HG02678 (cell line): Measurements from ENCODE around the gene MMP24.
"Not testable (repeated sequence)": the region's sequence is repeated elsewhere in the genome, so short reads cannot be mapped to it uniquely, and the experiment has no call there.

ENCODE experiments used
- ATAC-seq: cut with Tn5 transposase; IDR thresholded peaks from one replicate; pipeline ENCODE4 v1.9.1; 2021; ENCODE audit warnings: mild to moderate bottlenecking, moderate library complexity; ENCODE audit not compliant: unreplicated experiment

Gene MMP24

DNA sequence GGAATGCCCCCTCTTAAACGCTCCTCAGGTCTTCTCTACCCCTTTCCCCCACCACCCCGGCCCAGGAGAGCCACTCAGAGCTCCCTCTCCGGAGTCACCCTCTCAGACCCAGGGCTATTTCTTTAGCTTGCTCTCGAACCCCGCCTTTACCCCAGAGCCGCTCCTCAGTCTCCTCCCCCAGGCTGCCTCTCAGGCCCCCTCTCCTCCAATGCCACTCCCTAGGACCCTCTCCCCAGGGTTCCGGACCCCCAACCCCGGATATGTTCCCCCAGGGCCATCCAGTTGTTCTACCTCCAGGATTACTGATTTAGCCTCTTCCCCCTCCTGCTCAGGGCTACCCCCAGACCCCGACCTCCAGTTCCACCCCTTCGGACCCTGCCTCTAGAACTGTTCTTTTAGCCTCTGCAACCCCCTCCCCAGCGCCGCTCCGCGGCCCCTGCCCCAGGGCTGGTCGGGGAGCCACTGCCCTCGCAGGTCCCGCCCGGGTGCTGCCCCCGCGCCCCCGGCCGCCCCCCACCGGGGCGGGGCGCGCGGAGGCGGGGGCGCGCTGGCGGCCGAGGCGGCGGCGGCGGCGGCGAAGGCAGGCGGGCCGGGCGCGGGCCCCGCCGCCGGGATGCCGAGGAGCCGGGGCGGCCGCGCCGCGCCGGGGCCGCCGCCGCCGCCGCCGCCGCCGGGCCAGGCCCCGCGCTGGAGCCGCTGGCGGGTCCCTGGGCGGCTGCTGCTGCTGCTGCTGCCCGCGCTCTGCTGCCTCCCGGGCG, at the start of gene MMP24:
TSS of gene MMP24 (plus strand) at position 565 of the 758 bp plus-strand sequence. CDS start at position 614, 49 bp downstream.
- no peak for ATAC-seq

DNA sequence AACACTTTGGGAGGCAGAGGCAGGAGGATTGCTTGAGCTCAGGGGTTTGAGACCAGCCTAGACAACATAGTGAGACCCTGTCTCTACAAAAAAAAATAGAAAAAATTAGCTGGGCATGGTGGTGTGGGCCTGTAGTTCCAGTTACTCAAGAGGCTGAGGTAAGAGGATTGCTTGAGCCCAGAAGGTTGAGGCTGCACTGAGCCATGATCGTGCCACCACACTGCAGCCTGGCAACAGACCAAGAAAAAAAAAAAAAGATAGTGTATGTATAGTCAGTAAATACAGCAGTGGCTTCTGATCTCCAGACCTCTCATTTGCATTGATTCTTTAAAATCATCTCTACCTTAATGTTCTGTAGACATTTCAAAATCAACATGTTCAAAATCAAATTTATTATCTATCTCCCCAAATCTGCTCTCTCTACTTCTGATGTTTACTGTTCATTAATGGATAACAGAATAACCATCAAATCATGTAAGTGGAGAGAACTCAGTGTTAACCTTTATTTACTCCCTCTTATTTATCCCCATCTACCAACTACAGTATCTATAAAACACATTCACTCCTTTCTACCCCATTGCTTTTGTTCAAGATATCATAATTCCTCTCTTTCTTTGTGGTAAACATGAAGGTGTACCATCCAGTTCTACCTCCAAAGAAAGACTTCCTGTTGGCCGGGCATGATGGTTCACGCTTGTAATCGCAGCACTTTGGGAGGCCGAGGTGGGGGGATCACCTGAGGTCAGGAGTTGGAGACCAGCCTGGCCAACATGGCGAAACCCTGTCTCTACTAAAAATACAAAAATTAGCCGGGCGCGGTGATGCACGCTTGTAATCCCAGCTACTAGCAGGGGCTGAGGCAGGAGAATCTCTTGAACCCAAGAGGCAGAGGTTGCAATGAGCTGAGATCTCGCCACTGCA, 46.9 kb upstream of the MMP24 start:
- ATAC-seq: no peak

DNA sequence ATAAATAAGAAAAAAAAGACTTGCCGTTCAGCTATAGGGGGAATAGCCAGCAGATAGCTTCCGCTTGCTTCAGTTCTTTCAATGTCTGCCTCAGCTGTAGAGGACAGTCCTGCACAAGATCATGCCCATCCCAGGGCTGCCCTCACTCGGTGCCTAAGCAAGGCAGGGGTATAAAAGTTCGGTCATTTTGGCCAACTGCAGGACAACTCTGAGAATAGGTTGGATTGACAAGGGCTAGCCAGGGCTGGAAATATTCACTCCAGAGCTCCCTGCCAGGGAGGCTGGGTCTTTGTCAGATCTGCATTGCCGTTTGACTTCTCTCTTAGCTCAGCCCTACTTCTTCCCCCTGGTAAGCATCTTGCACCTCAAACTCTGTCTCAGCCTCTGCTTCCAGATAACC, 46.2 kb upstream of the MMP24 start:
- ATAC-seq: no peak

- ATAC-seq: no peak
Measured at GRCh38 chr20:35181731-35182130, 44.8 kb upstream of the MMP24 start.

- not testable (repeated sequence) for ATAC-seq
Measured at GRCh38 chr20:35186691-35187289, 39.7 kb upstream of the MMP24 start.

- ATAC-seq: no peak
Measured at GRCh38 chr20:35187584-35188190, 38.8 kb upstream of the MMP24 start.

DNA sequence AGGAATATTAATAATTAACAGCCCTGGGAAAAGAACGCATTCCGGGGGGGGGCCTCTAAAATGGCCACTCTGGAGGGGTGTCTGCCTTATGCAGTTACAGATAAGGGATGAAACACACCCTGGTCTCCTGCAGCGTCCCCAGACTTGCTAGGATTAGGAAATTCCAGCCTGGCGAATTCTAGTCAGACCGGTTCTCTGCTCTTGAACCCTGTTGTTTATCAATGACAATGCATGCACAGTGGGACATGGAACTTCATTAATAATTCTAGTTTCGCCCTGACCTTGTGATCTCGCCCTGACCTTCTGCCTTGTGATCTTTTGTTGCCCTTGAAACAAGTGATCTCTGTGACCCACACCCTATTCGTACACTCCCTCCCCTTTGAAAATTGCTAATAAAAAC, 37.3 kb upstream of the MMP24 start:
- not testable (repeated sequence) for ATAC-seq

DNA sequence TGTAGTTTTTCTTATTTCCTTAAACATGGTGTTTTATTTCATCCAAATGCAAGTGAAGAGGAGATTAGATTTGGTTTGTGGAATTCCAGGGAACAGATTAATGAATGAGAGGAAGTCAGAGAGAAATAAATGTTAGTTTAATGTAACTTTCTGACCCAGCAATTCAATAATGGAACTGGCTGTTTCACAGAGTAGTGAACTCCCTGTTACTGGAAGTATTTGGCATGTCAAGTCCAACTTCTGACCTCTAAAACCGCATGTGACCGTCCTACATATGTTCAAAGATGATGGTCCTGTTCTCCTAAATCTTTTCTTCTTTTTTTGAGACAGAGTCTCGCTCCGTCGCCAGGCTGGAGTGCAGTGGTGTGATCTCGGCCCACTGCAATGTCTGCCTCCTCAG, 35.9 kb upstream of the MMP24 start:
- ATAC-seq: no peak

DNA sequence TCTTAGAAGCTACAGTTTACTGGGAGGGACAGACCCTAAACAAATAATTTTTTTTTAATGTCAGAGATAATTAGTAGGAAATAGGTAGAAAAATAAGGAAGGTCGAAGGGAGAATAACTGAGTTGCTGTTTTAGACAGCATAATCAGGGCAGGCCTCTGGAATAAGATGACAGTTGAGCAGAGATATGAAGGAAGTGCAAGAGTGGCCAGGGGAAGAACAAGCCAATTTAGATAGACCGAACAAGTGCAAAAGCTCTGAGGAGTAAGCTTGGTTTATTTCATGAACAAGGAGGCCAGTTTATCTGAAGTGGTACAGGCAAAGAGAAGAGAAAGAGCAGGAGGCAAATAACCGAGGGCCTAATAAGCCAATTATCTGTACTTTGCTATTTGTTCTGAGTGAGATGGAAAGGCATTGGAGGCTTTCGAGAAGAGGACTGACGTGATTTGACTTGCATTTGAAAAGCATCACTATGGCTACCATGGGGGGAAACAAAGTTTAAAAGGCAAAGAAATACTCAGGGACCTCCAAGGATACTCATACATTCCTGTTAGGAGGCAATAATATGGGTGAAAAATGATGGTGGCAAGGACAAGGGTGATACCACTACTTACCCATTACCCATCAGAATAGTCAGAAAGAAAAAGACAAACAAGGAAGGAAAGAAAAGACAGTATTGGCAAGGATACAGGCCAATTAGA, 34.9 kb upstream of the MMP24 start:
- no peak for ATAC-seq

- ATAC-seq: no peak
Measured at GRCh38 chr20:35192118-35192872, 34.2 kb upstream of the MMP24 start.

DNA sequence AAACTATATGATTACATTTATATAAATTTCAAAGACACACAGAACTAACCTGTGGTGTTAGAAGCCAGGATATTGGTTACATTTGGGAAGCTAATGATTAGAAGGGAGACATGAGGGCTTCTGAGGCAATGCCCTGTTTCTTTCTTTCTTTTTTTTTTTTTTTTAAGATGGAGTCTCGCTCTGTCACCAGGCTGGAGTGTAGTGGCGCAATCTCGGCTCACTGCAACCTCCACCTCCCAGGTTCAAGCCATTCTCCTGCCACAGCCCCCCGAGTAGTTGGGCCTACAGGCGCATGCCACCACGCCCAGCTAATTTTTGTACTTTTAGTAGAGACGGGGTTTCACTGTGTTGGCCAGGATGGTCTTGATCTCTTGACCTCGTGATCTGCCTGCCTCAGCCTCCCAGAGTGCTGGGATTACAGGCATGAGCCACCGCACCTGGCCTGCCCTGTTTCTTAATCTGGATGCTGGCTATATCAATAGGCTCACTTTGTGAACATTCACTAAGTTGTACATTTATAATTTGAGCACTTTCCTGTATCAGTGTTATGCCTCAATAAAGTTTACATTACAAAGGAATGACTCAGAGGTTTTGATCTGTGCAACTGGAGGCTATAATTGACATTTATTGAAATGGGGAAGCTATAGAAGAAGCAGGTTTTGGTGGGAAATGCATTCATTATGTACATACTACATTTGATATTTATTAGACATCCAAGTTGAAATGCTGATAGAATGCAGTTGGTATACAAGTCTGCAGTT, 33.3 kb upstream of the MMP24 start:
- ATAC-seq: not testable (repeated sequence)

- no peak for ATAC-seq
Measured at GRCh38 chr20:35196313-35196712, 30.2 kb upstream of the MMP24 start.

GRCh38 chr20:35199740-35200139, 26.8 kb upstream of the MMP24 start:
- no peak for ATAC-seq

- ATAC-seq: no peak
Measured at GRCh38 chr20:35200267-35200666, 26.2 kb upstream of the MMP24 start.

DNA sequence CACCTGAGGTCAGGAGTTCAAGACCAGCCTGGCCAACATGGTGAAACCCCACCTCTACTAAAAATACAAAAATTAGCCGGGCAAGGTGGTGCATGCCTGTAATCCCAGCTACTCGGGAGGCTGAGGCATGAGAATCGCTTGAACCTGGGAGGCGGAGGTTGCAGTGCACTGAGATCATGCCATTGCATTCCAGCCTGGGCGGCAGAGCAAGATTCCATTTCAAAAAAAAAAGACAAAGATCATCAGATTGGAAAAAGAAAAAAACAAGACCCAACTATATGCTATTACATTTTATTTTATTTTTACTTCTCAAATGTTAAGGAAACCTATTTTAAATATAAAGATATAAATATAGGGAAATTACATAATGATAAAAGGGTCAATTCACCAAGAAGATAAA, 25.0 kb upstream of the MMP24 start:
- ATAC-seq: not testable (repeated sequence)

- ATAC-seq: no peak
Measured at GRCh38 chr20:35206802-35207201, 19.7 kb upstream of the MMP24 start.

GRCh38 chr20:35207950-35208611, 18.4 kb upstream of the MMP24 start:
- no peak for ATAC-seq
